HG03064 (cell line): Measurements from ENCODE around the gene BPI.
"Not testable (repeated sequence)": the region's sequence is repeated elsewhere in the genome, so short reads cannot be mapped to it uniquely, and the experiment has no call there.

Experiments used
- ATAC-seq: cut with Tn5 transposase; IDR thresholded peaks from one replicate; pipeline ENCODE4 v1.9.1; 2021; ENCODE audit warnings: low read depth; ENCODE audit not compliant: unreplicated experiment

Gene BPI

DNA sequence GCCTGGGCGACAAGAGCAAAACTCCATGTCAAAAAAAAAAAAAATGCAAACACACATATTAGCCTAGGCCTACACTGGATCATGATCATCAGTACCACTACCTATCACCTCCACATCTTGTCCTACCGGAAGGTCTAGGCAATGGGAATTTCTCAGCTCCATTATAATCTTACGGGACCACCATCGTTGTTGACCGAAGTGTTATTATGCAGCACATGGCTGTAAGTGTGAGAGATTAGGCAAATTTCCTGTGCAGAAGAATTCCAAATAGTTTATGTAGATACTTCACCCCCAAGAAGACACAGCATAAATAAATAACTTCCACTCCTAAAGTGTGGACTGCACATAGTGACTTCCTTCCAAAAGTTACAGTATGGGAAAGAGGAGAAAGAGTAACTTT, 26.7 kb upstream of the BPI start:
- ATAC-seq = no peak

DNA sequence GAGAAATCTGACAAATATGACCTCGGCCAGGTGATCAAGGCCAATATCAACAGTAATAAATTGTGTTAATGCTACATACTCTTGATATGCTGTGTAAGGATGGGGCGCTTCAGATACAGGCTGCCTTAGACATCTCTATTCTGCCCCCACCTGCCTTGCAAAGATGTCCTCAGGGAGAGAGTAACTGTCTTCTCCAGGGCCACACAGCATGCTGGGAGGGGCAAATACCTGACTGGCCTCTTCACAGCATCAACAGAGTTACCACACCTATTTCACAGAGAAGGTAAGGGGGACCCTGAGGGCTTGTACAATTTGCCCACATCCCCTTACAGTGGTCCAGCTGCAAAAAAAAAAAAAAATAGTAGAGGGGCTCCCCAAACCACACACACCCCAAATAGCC, 26.3 kb upstream of the BPI start:
- ATAC-seq = no peak

DNA sequence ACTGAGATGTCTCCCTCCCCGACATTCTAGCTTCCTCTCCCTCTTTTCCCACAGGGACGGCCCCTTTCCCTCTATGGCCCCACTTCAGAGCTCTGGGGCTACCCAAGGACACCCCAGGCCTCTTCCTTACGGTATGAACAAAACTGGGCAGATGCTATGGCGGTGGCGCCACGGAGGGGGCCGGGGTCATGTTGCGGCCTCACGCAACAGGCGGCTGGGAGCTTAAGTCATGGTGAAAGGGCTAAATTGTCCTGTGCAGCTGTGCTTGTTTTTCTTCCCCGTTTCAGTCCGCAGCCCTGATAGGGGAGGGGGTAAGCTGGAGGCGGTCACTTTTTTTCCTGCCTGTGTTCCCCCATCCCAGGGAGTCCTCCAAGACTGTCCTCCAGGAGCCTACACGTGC, 25.8 kb upstream of the BPI start:
- no peak for ATAC-seq

DNA sequence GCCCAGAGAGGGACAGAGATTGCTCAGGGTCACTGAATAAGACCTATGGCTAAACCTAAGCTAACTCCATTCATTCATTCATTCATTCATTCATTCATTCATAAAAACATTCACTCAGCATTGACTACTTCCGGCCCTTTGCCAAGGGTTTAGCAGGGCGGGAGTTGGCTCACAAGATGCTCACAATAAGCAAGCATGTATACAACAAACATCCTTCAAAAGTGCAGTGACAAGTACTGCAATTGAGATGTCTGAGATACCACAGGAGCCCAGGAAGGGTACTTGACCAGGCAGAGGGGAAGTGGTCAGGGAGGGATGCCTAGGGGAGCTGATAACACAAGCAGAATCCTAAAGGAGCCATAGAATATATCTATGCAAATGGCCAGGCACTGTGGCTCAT, 25.2 kb upstream of the BPI start:
- no peak for ATAC-seq

DNA sequence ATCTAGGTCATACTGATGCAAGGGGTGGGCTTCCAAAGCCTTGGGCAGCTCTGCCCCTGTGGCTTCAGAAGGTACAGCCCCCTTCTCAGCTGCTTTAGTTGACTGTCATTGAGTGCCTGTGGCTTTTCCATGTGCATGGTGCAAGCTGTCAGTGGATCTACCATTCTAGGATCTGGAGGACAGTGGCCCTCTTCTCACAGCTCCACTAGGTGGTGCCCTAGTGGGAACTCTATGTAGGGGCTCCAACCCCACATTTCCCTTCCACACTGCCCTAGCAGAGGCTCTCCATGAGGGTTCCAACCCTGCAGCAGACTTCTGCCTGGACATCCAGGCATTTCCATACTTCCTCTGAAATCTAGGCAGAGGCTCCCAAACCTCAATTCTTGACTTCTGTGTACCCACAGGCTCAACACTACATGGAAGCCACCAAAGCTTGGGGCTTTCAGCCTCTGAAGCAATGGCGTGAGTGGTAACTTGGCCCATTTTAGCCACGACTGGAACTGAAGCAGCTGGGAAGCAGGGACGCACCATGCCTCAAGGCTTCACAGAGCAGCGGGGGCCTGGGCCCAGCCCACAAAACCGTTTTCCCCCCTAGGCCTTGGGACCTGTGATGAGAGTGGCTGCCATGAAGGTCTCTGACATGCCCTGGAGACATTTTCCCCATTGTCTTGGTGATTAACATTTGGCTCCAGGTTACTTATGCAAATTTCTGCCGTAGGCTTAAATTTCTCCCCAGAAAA, 22.6 kb upstream of the BPI start:
- not testable (repeated sequence) for ATAC-seq

DNA sequence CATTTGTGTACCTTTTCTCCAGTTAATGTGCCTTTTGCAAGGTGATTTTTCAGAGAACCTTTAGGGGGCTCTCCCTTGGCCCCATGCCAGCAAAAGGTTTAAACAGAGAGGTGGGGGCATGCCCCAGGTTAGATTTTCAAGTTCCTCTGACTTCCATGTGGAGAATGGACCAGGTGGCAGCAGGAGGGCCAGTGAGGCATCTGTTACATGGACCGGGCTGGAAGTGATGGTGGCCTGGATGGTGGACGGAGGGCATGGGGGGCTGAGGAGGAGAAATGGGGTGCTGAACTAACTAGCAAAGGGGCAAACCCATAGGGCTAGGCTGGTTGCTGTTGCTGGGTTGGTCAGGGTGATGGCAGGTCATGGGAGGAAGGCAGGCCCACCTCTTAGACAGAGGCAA, 20.7 kb upstream of the BPI start:
- no peak for ATAC-seq

DNA sequence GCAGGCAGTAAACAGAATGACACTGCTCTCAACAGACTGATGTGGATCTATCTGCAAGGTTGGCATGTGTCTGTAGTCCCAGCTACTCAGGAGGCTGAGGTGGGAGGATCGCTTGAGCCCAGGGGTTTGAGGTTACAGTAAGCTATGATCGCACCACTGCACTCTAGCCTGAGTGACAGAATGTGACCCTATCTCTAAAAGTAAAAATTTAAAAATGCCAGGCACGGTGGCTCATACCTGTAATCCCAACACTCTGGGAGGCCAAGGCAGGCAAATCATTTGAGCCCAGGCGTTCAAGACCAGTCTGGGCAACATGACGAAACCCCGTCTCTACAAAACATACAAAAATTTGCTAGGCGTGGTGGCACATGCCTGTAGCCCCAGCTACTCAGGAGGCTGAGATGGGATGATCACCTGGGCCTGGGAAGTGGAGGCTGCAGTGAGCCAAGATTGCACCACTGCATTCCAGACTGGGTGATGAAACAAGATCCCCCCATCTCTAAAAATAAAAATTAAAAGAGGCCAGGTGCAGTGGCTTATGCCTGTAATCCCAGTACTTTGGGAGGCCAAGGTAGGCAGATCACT, 19.8 kb upstream of the BPI start:
- ATAC-seq = not testable (repeated sequence)

DNA sequence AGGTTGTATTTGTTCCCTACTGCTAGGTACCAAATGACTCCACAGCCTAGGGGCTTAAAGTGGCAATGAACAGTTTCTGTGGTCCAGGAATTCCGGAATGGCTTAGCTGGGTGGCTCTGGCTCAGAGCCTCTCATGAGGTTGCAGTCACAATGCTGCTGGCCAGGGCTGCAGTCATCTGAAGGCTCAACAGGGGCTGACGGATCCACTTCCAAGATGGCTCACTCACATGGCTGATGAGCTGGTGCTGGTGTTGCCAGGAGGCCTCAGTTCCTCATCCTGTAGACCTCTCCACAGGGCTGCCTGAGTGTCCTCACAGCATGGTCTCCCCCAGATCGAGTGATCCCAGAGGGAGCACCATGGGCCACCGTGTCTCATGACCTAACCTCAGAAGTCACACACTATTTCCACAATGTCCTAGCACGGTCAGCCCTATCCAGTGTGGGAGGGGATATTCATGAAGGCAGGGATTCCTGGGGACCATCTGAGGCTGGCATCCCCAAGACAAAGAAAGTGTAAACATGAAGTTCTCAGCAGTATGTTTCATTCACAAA, 19.0 kb upstream of the BPI start:
- ATAC-seq = no peak

DNA sequence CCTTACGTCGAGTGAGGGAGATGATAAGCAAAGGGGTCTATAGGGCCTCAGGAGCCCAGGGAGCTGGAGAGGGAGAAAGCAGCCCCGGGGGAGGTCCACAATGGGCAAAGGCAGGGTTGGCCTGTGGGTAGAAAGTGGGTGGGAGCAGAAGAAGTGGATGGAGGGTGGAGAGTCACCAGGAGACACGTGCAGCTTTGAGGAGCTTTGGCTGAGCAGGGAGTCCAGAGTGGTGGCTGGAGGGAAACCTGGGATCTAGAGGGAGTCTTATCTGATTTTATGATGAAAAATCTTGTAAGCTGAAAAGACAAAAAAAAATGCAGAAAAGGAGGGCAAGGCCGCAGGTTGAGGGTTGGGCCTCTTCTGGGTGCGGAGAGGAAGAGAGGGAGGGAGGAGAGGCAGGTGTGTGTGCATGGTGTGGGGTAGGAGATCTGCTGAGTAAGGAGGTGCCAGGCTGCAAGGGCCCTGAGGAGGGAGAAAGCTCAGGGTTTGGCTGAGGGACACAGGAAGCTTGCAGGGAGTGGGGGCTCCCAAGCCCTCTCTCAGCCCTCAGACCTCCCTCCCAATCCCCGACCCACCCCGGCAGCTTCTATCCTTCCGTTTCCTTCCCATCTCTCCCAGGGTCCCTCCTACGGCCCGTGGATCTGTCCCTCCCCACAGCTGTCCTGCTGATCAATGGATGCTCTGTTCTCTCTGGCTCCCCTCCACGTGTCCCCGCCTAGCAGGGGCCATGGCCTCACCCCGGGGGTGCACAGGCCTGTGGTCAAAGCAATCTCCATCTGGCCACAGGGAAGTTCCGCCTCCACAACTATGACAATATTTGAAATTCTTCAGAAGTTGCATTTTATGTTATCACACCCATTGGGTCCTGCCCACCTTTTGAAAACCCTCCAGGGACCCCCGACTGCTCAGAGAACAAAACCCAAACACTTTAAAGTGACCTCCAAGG, 17.1 kb upstream of the BPI start:
- ATAC-seq = no peak

DNA sequence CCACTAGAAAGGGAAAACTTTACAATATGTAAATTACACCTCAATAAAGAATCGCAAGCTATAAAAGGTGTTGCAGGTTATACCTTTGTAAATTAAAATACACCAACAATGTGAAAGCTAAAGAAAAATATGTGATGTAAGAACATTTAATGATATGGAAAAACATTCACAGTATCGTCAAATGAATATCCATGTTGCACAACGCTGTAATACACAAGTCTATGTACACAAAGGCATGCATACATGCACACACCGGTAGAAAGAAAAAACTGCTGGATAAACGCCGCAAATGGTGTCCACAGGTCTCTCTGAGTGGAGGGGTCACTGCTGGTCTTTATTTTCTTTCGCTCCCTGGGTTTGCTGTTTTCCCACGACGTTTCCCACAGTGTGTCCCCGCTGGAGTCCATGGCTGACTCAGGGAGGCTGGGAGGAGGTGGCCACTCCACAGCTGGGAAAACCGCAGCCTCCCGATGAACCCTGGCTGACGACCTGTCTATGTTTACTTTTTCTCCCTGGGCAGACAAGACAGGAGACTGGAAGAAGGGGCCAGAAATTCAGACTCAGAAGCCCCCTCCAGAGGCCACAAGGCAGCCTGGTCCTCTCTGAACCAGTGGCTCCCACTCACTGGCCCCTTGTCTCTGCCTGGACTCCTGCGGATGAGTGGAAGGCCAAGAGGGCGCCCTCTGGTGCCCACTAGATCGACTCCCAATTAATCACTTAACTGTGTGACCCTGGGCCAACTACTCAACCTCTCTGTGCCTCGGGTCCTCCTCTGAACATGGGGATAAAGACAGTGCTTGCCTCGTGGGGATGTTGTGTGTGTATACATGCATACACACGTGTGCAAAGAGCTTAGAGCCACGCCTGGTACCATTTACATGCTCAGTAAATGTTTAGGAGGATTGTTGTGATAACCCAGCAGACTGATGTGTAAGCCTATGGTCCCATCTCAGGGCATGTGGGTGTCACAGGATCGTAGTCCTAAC, 12.8 kb upstream of the BPI start:
- ATAC-seq = no peak

DNA sequence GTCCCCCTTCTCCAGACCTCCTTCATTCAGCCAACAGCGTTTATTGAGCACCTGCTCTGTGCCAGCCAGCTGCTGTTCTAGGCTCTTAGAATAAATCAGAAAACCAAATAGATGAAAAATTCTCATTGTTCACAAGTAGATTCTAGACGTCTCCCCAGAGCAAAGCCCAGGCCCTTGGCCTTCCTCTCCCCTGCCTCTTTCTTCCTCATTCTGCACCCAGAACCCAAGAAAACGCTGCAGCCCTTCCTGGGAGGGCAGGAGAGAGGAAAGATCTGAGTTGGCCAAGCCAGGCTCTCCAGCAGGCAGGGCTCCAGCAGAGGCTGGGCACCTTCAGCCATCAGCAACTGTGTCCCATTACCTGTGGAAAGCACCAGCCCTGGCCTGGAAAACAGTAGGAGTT, 12.0 kb upstream of the BPI start:
- ATAC-seq = no peak

DNA sequence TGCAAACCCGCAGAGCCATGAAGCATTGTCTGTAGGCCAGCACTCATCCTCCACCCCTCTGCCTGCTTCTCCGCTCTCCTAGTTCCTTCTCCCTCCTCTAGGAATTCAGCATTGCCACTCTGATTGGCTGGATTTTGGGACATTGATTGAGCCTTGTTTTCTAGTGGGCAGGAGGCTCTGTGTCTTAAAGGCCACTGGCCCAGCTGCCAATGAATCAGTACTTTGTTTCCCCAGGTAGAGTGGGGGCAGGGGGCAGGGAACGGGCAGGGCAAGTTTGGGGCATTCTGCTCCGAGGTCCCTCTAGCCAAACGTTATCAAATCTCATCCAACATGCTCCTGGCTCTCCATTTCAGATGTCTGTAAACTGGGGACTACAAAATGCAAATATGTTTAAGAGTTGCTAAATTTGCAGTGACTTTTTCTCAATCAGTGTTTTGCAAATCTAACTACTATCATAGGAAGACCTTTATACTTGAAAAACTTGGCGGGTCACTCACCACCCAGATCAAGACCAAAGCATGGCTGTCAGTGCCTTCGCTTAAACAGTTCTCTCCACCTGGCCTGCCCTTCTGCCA, 10.4 kb upstream of the BPI start:
- no peak for ATAC-seq

DNA sequence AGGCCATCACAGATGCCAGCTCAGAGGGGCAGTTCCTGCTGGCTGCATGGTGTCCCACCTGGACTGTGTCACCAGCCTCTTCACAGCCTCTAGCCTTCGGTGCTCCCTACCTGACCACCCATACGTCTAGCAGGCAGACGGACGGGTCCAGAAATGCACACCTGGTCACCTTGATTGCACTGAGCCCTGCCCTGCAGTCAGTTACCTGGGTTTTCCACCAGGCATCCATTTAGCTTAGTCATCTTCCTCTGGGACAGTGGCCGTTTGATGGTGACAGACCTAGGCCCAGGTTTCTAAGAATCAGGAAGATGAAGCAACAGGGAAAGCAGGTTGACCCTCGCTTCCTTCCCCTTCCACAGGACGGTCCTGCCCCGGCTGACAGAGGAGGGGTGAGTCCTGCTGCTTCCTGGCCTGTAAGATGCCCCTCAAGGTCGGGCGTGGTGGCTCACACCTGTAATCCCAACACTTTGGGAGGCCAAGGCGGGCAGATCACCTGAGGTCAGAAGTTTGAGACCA, 9.8 kb upstream of the BPI start:
- no peak for ATAC-seq

DNA sequence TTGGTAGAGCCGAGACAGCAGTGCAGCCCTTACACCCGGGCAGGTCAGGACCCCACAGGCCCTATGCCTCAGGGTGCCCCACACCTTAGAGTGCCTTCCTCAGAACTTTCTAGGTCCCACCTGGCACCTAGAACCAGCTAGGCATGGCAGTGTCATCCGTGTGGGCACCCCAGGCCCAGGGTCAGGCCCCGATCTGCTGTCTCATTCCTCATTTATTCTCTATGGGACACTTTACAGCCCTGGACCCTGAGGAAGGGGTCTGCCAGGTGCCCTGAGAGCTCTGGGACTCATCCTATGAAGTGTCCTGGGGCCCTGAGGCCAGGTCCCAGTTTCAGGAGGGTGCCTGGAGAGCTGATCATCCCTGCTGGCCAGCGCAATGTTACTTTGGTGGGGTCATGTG, 8.1 kb upstream of the BPI start:
- no peak for ATAC-seq

DNA sequence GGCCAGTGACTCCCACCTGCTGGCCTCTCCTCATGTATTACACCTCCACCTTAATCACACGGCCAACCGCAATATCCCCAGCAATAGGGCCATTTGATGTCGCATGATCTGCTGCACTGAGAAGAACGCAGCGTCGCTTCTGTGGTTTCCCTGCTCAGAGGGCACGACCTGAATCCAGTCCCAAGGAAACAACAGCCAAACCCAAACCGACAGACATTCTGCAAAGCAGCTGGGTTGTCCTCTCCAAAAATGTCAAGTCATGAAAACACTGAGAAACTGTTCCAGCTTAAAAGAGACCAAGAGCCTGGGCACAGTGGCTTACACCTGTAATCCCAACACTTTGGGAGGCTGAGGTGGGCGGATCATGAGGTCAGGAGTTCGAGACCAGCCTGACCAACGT, 7.5 kb upstream of the BPI start:
- no peak for ATAC-seq

DNA sequence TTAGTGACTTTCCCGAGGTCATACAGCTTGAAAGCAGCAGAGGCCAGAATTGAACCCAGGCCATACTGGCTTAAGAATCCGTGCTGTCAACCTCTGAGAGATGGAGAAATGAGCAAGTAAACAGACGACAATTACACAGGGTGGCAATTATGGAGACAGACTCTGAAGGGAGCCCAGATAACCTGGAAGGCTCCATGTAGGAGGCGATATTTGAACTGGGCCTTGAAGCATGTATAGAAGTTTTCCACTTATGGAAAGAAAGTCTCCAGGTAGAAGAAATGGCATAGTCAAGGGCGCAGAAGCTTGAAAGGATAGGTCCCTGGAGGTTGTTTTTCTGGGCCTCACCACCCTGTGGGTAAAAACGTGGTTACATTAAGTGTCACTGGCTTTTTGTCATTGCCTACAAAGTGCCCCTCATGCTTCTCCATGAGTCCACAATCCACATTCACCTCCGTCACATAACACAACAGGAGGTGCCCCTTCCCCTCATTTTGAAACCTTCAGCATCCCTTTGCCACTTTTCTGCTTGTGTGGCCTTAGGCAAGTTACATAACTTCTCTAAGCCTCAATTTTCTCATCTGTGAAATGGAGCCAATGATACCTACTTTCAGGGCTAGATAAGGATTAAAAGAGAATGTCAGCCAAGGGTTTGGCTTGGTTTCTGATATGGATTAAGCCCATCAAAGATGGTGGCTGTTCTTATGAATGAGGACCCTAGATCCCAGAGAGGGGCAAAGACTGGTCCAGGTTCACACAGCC, 5.9 kb upstream of the BPI start:
- no peak for ATAC-seq

DNA sequence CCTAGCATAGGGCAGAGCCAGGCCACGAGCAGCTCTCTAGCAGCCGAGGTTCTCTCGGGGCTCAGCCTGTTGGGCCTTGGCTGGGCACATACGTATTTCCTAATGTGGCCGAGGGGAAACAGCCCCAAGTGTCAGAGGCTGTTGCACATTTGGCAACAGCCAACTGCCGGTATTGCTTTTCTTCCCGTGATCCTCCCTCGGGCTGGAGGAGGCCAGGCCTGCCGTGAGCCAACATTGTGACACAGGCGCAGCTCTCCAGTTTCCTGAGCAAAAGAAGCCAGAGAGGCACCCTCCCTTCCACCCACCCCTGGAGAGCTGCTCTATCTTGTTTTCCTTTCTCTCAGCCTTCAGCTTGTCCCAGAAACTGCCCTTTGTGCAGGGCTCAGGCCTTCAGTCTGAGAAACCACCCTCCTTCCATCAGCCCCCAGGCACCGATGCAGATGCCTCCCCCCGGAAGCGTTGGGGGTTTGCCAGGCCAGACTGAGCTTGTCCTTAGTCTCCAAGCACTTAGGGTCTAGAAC, 5.1 kb upstream of the BPI start:
- ATAC-seq = no peak

DNA sequence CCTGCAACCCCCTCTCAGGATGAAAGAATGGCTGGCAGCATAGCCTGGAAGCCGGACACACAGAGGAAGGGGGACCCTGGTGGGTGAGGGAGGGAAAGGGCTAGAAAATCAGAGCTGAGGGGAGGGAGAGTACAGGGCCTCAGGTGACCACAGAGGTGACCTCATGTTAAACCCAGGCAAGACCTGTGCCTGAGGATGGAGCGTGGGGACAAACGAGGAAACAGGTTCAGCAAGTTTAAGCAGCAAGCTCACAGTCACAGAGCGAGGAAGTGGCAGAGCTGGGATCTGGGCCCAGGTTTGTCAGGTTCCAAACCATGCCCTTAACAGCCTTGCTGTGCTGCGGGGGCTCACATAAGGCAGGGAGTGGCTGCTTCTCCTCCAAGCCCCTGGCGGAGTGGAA, 4.0 kb upstream of the BPI start:
- ATAC-seq = no peak

DNA sequence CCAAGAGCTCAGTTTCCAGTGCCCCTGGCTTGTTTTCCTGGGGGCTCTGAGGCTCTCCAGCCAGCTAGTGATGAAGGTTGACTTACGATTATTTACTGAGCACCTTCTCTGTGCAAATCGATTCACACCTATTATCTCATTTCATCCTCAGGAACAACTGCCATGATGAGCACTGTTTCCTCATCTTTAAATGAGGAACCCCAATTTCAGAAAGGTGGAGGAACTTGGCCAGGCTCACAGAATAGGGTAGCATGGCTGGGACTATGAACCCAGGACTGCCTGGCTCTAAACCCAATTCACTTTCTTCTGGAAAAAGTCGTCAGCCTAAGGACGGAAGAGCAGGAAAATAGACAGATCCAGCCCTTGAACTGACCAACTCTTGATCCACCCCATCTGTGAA, 3.5 kb upstream of the BPI start:
- no peak for ATAC-seq
